Mammary epithelial cell (primary cell): Measurements from ENCODE around the gene PLP2.
"Not testable (repeated sequence)": the region's sequence is repeated elsewhere in the genome, so short reads cannot be mapped to it uniquely, and the experiment has no call there.

Experiments used
- CTCF ChIP-seq, 2 donors: IDR thresholded peaks in 1 of 2; conservative IDR thresholded peaks in 1 of 2; 2 replicates each; pipeline ENCODE4 v1.5.1; 2011 to 2012; ENCODE audit warnings: inconsistent platforms in 2 of 2, low read length in 2 of 2, mild to moderate bottlenecking in 2 of 2, control low read depth in 1 of 2, low read depth in 1 of 2; ENCODE audit not compliant: insufficient read depth in 1 of 2; ENCODE audit errors: extremely low read depth in 1 of 2
- EZH2 ChIP-seq: IDR thresholded peaks from 2 replicates; pipeline ENCODE4 v1.6.1; 2012; ENCODE audit warnings: low read length, inconsistent platforms, borderline replicate concordance

GRCh38 chrX:49149291-49149690 is 22.4 kb upstream of the PLP2 start:
- not testable (repeated sequence) for TF ChIP-seq CTCF (conservative IDR thresholded peaks at IDR 0.05 in 1 of 2, IDR thresholded peaks at IDR 0.05 in 1 of 2; ENCODE audit: extremely low read depth in 1 of 2, insufficient read depth in 1 of 2, low read depth in 1 of 2, low read length in 2 of 2); EZH2
